H1 (cell line): ENCODE measurements around the gene COL4A2. TPM values are rescaled to one million over a fixed set of nuclear protein-coding genes. Genes with fewer than 3 reads are reported as not detected.
A peak's percentile ranks its signal among the peaks of the same experiment; 100 is the strongest.

Experiments used
- CTCF ChIA-PET: fragments of 300-600 bp; sonication (Branson Sonifier 250); formaldehyde crosslinking; loops from one replicate; lab custom pipeline; 2021; ENCODE audit not compliant: partially characterized antibody; lab: Charles Lee
- POLR2A ChIA-PET: fragments of 300-600 bp; sonication (Branson Sonifier 250); formaldehyde crosslinking; loops from one replicate; lab custom pipeline; 2021; ENCODE audit warnings: inconsistent platforms; ENCODE audit not compliant: partially characterized antibody; lab: Charles Lee
- DNase-seq, 2 experiments: peaks; one replicate each; pipeline versions ENCODE4 v3.0.0 to v3.0.0-alpha.2; 2010 to 2022; ENCODE audit warnings: low spot score in 2 of 2, low read depth in 1 of 2, mixed read lengths in 1 of 2
- FAIRE-seq: peaks from 2 replicates; lab custom pipeline; 2011; peaks lifted over from hg19 to GRCh38; lab: Jason Lieb, UNC
- H2AFZ ChIP-seq: 2 replicates; pipeline ENCODE4 v1.8.1; 2012; ENCODE audit warnings: low read length, inconsistent platforms
- H2AK5ac ChIP-seq: 2 replicates; pipeline ENCODE4 v1.6.1; 2013; ENCODE audit warnings: low read depth, low read length
- H2BK120ac ChIP-seq: replicated peaks from 2 replicates; pipeline ENCODE3; 2013; ENCODE audit warnings: low read depth, low read length, inconsistent platforms
- H2BK12ac ChIP-seq: 2 replicates; pipeline ENCODE4 v1.6.1; 2013; ENCODE audit warnings: low read depth, low read length
- H2BK15ac ChIP-seq: 2 replicates; pipeline ENCODE4 v1.6.1; 2013; ENCODE audit warnings: low read length
- H2BK20ac ChIP-seq: 2 replicates; pipeline ENCODE4 v1.6.1; 2013; ENCODE audit warnings: low read length
- H2BK5ac ChIP-seq: 2 replicates; pipeline ENCODE4 v1.6.1; 2013; ENCODE audit warnings: low read depth, low read length
- H3K14ac ChIP-seq: 2 replicates; pipeline ENCODE4 v1.6.1; 2013; ENCODE audit warnings: inconsistent platforms; ENCODE audit not compliant: insufficient read length
- H3K18ac ChIP-seq: 2 replicates; pipeline ENCODE4 v1.6.1; 2013; ENCODE audit warnings: low read length; ENCODE audit errors: extremely low read depth
- H3K23ac ChIP-seq: 2 replicates; pipeline ENCODE4 v1.6.1; 2013; ENCODE audit warnings: inconsistent platforms; ENCODE audit not compliant: insufficient read length
- H3K23me2 ChIP-seq: 2 replicates; pipeline ENCODE4 v1.6.1; 2013; ENCODE audit warnings: low read depth, low read length
- H3K27ac ChIP-seq: 2 replicates; pipeline ENCODE4 v1.6.1; 2011; ENCODE audit warnings: low read depth, low read length, inconsistent platforms
- H3K27me3 ChIP-seq, 4 experiments: replicated peaks in 1 of 4; 1 replicate in 1 of 4; 2 replicates in 3 of 4; pipeline versions ENCODE4 v1.6.1 to v1.8.1; 2011 to 2013; ENCODE audit warnings: low read length in 3 of 4, mild to moderate bottlenecking in 3 of 4, inconsistent platforms in 2 of 4, mixed read lengths in 2 of 4, moderate library complexity in 1 of 4; ENCODE audit not compliant: control insufficient read depth in 3 of 4, insufficient read depth in 3 of 4; ENCODE audit errors: extremely low read depth in 1 of 4
- H3K36me3 ChIP-seq, 4 experiments: 2 replicates each; pipeline versions ENCODE4 v1.6.1 to v1.8.1; 2011 to 2013; ENCODE audit warnings: mild to moderate bottlenecking in 4 of 4, low read length in 3 of 4, moderate library complexity in 2 of 4, control low read depth in 1 of 4, inconsistent platforms in 1 of 4; ENCODE audit not compliant: insufficient read depth in 4 of 4, control insufficient read depth in 2 of 4
- H3K4ac ChIP-seq: replicated peaks from 2 replicates; pipeline ENCODE3; 2013; ENCODE audit warnings: low read length, low read depth, mixed read lengths, inconsistent platforms; ENCODE audit not compliant: insufficient read length
- H3K4me1 ChIP-seq, 4 experiments: replicated peaks in 1 of 4; 1 replicate in 1 of 4; 2 replicates in 3 of 4; pipeline versions ENCODE4 v1.6.1 to v1.8.1; 2011 to 2013; ENCODE audit warnings: low read length in 3 of 4, inconsistent platforms in 2 of 4, mixed read lengths in 1 of 4; ENCODE audit not compliant: insufficient read depth in 4 of 4, control insufficient read depth in 3 of 4
- H3K4me2 ChIP-seq, 2 experiments: 2 replicates each; pipeline versions ENCODE4 v1.6.1 to v1.8.1; 2011 to 2013; ENCODE audit warnings: low read depth in 2 of 2, low read length in 2 of 2, control low read depth in 1 of 2, inconsistent platforms in 1 of 2, mild to moderate bottlenecking in 1 of 2; ENCODE audit not compliant: insufficient read depth in 1 of 2
- H3K4me3 ChIP-seq, 4 experiments: fragments of 200-600, 300-600 bp in 1 of 4; sonication (generic), shearing (Covaris generic), sonication (Bioruptor Twin) in 1 of 4; 2 replicates each; pipeline versions ENCODE4 v1.5.1 to v1.8.1; 2011 to 2016; ENCODE audit warnings: low read length in 4 of 4, low read depth in 3 of 4, control low read depth in 2 of 4, inconsistent platforms in 2 of 4, mild to moderate bottlenecking in 2 of 4, mixed read lengths in 1 of 4, moderate library complexity in 1 of 4; ENCODE audit not compliant: insufficient read depth in 2 of 4; ENCODE audit errors: extremely low read depth in 1 of 4
- H3K56ac ChIP-seq: replicated peaks from 2 replicates; pipeline ENCODE3; 2013; ENCODE audit warnings: low read depth, mild to moderate bottlenecking, mixed read lengths, low read length, inconsistent platforms; ENCODE audit not compliant: insufficient read length
- H3K79me1 ChIP-seq: 2 replicates; pipeline ENCODE4 v1.6.1; 2013; ENCODE audit warnings: low read depth, low read length, control low read depth
- H3K79me2 ChIP-seq, 2 experiments: 2 replicates each; pipeline versions ENCODE4 v1.6.1 to v1.8.1; 2012 to 2013; ENCODE audit warnings: low read length in 2 of 2, mild to moderate bottlenecking in 2 of 2, inconsistent platforms in 1 of 2; ENCODE audit not compliant: insufficient read depth in 2 of 2, control insufficient read depth in 1 of 2
- H3K9ac ChIP-seq, 4 experiments: replicated peaks in 1 of 4; 1 replicate in 1 of 4; 2 replicates in 3 of 4; pipeline versions ENCODE4 v1.6.1 to v1.8.1; 2011 to 2013; ENCODE audit warnings: low read depth in 3 of 4, low read length in 3 of 4, control low read depth in 2 of 4, mild to moderate bottlenecking in 2 of 4, moderate library complexity in 2 of 4, inconsistent platforms in 1 of 4; ENCODE audit errors: extremely low read depth in 1 of 4
- H3K9me3 ChIP-seq, 2 experiments: 2 replicates each; pipeline versions ENCODE4 v1.6.1 to v1.8.1; 2012 to 2013; ENCODE audit warnings: mild to moderate bottlenecking in 2 of 2, moderate library complexity in 2 of 2, control low read depth in 1 of 2, inconsistent platforms in 1 of 2, low read depth in 1 of 2, low read length in 1 of 2, mixed read lengths in 1 of 2; ENCODE audit not compliant: insufficient read depth in 2 of 2
- H4K20me1 ChIP-seq, 2 experiments: replicated peaks in 1 of 2; 2 replicates each; pipeline versions ENCODE3 to v1.8.1; 2011 to 2013; ENCODE audit warnings: inconsistent platforms in 2 of 2, low read length in 2 of 2, mild to moderate bottlenecking in 1 of 2; ENCODE audit not compliant: insufficient read depth in 2 of 2, control insufficient read depth in 1 of 2
- H4K5ac ChIP-seq: 2 replicates; pipeline ENCODE4 v1.6.1; 2013; ENCODE audit warnings: low read length, low read depth, mixed read lengths, inconsistent platforms; ENCODE audit not compliant: insufficient read length
- H4K8ac ChIP-seq: 2 replicates; pipeline ENCODE4 v1.8.0; 2013; ENCODE audit warnings: mild to moderate bottlenecking, moderate library complexity, low read length, inconsistent platforms; ENCODE audit not compliant: insufficient read depth; ENCODE audit errors: extremely low read depth
- H4K91ac ChIP-seq: replicated peaks from 2 replicates; pipeline ENCODE3; 2013; ENCODE audit warnings: low read length, mixed read lengths, inconsistent platforms; ENCODE audit not compliant: insufficient read length
- BACH1 ChIP-seq: IDR thresholded peaks from 2 replicates; pipeline ENCODE4 v1.6.1; 2012; ENCODE audit warnings: low read length, improper control_type of control experiment
- CBX5 ChIP-seq: fragments of 300-800, 300-1000 bp; sonication (generic); IDR thresholded peaks from 2 replicates; pipeline ENCODE4 v1.7.1; 2016; ENCODE audit warnings: antibody characterized with exemption, low read length, low read depth
- EGR1 ChIP-seq: IDR thresholded peaks from 2 replicates; pipeline ENCODE4 v1.6.1; 2011; ENCODE audit warnings: low read depth, low read length, borderline replicate concordance
- EP300 ChIP-seq, 2 experiments: IDR thresholded peaks; 1 replicate in 1 of 2; 2 replicates in 1 of 2; pipeline ENCODE4 v1.6.1; 2011 to 2012; ENCODE audit warnings: low read depth in 2 of 2, low read length in 2 of 2, mild to moderate bottlenecking in 2 of 2, borderline replicate concordance in 1 of 2, inconsistent platforms in 1 of 2, moderate library complexity in 1 of 2
- GABPA ChIP-seq: IDR thresholded peaks from 2 replicates; pipeline ENCODE4 v1.6.1; 2011; ENCODE audit warnings: mild to moderate bottlenecking, low read length, moderate library complexity, borderline replicate concordance; ENCODE audit not compliant: insufficient read depth
- RNF2 ChIP-seq: fragments of 200-900, 300-1000 bp; sonication (generic); IDR thresholded peaks from 2 replicates; pipeline ENCODE4 v1.7.1; 2016; ENCODE audit warnings: borderline replicate concordance, low read depth, mild to moderate bottlenecking, antibody characterized with exemption, low read length; ENCODE audit not compliant: poor library complexity, severe bottlenecking; ENCODE audit errors: missing control alignments
- SAP30 ChIP-seq: fragments of 300-600 bp; sonication (generic); IDR thresholded peaks from 2 replicates; pipeline ENCODE4 v1.7.1; 2012; ENCODE audit warnings: low read length, moderate library complexity, mild to moderate bottlenecking, inconsistent platforms; ENCODE audit not compliant: insufficient read depth, insufficient replicate concordance
- TAF1 ChIP-seq: IDR thresholded peaks from 2 replicates; pipeline ENCODE4 v1.6.1; 2011; ENCODE audit warnings: mild to moderate bottlenecking, low read depth, low read length
- USF2 ChIP-seq: IDR thresholded peaks from 2 replicates; pipeline ENCODE4 v1.6.1; 2011; ENCODE audit warnings: low read length, improper control_type of control experiment
- WGBS, 2 experiments: shearing (Covaris generic) in 1 of 2; methylation state at CpG; one replicate each; pipeline versions ENCODE4 v1.1.6 to v1.1.7; 2013 to 2015; ENCODE audit warnings: low lambda C conversion rate in 2 of 2, mixed read lengths in 2 of 2, inconsistent platforms in 1 of 2, low coverage in 1 of 2, missing lambda C conversion rate in 1 of 2; ENCODE audit not compliant: insufficient replicate concordance in 2 of 2, insufficient coverage in 1 of 2, insufficient read length in 1 of 2; ENCODE audit errors: extremely low coverage in 1 of 2, missing lambda C conversion rate in 1 of 2; 5-methylcytosine and 5-hydroxymethylcytosine counted together
- polyA plus RNA-seq, 7 experiments: library from polyadenylated mRNA; depleted of rRNA in 3 of 7; stranded (reverse) in 5 of 7; unstranded in 2 of 7; fragments of >200 nt in 5 of 7; fragments of 200-250 nt in 2 of 7; gene quantifications; 1 replicate in 5 of 7; 2 replicates in 1 of 7; 4 replicates in 1 of 7; pipeline versions ENCODE4 v1.2.1 to v1.2.3, GENCODE V29; 2011 to 2013; ENCODE audit warnings: missing spikeins in 2 of 7, mixed read lengths in 2 of 7
- total RNA-seq: library from RNA; stranded (reverse); fragmentation: NEBNext Ultra II Directional; extraction: Animal tissue kit (Norgen Biotek cat#: 25700); gene quantifications from 2 replicates; pipeline ENCODE4 v1.2.1, GENCODE V29; 2021

Gene COL4A2
- total and polyA plus RNA-seq, 2 of the 8 experiments (the other 6 are each of a cell fraction or from before 2014, with no cell fraction given): 80.4 to 87.3 TPM

GRCh38 chr13:110354715-110355473 is 47.8 kb downstream of the COL4A2 start:
- no peak overlapping the region for H3K56ac ChIP-seq
- peaks cover 12% of the 10 kb centered on the region for H3K79me1 ChIP-seq
- no peak overlapping the region for H4K91ac ChIP-seq
- no peak overlapping the region; the same call in 1 of the 2 replicates for H2BK12ac ChIP-seq
- no peak overlapping the region for H2AFZ ChIP-seq
- no peaks in the 10 kb centered on the region for H3K23me2 ChIP-seq
- no peak overlapping the region for H3K23ac ChIP-seq
- no peaks in the 10 kb centered on the region for H3K9me3 ChIP-seq
- WGBS, 2 experiments: 74% methylated on average over 5 of the region's 5 CpGs; no CpG with 5 or more reads in 1 of the 2 experiments
- H3K27me3 ChIP-seq: no peaks in the 10 kb centered on the region
- no peak for DNase-seq
- H3K79me2 ChIP-seq: peaks cover 0 to 10% of the 10 kb centered on the region in 2 experiments; a peak in 1 of 4 replicates
- POLR2A ChIA-PET: interaction anchor here (0.9 to 2.6 kb wide), 3 partner anchors 11 to 89 kb away, joined by 3 to 7 read pairs (median 4); partner anchors contain the start of genes COL4A1 and COL4A2
- no peak overlapping the region for H2AK5ac ChIP-seq
- no peak overlapping the region for H3K14ac ChIP-seq
- H3K27ac ChIP-seq: 0 out of 2 replicates have a peak overlapping the region, but pooled peaks have one; percentile 19
- H4K20me1 ChIP-seq: peaks cover 6% of the 10 kb centered on the region in 2 experiments
- peaks cover 0 to 4% (median 1%) of the 10 kb centered on the region in 4 experiments; a peak in 3 of 8 replicates for H3K36me3 ChIP-seq
- no peak for FAIRE-seq
- H3K9ac ChIP-seq: no peak overlapping the region
- H4K5ac ChIP-seq: no peak overlapping the region
- H2BK120ac ChIP-seq: no peak overlapping the region
- H2BK20ac ChIP-seq: peak overlapping the region; percentile 62; the same call in 1 of the 2 replicates
- peak overlapping the region; percentile 29 to 39; a peak in 3 of 4 replicates for H3K4me2 ChIP-seq
- CTCF ChIA-PET: interaction anchor here (0.5 to 2.6 kb wide), 15 partner anchors 9 to 256 kb away, joined by 3 to 11 read pairs (median 3); no protein-coding TSS in a partner anchor
- peak overlapping the region; percentile 83 for H3K18ac ChIP-seq
- peak overlapping the region; percentile 33; the same call in 1 of the 2 replicates for H2BK15ac ChIP-seq
- peaks cover 3 to 17% (median 10%) of the 10 kb centered on the region in 4 experiments; a peak in 6 of 7 replicates for H3K4me1 ChIP-seq
- H2BK5ac ChIP-seq: peak overlapping the region; percentile 46; the same call in 1 of the 2 replicates
- H3K4me3 ChIP-seq: peak overlapping the region in 1 of 4 experiments; percentile 25; a peak in 1 of 8 replicates
- H3K4ac ChIP-seq: peak overlapping the region; percentile 19
- H4K8ac ChIP-seq: no peak overlapping the region
- TF ChIP-seq BACH1 (no peak), TAF1 (no peak), EP300 (IDR thresholded peaks at IDR 0.05; ENCODE audit: borderline replicate concordance in 1 of 2, low read depth in 2 of 2, low read length in 2 of 2) (no peak), CBX5 (no peak), GABPA (no peak), SAP30 (no peak), EGR1 (no peak), RNF2 (no peak), USF2 (no peak)
